ENCODE results near the gene SRA1. TPM values are rescaled to one million over a fixed set of nuclear protein-coding genes. Genes with fewer than 3 reads are reported as not detected.

The SRA1 gene
- total RNA-seq, 2 donors from 2014 or later = 24.6 to 27.9 TPM

GRCh38 chr5:140576776-140577201, 19.5 kb upstream of the SRA1 start:
- no peak for DNase-seq (ENCODE audit: low spot score)
- H3K27ac ChIP-seq = no peak overlapping the region
- H3K36me3 ChIP-seq = no peaks in the 10 kb centered on the region
- TF ChIP-seq CTCF (IDR thresholded peaks at IDR 0.05) = no peak
- H3K27me3 ChIP-seq = no peaks in the 10 kb centered on the region
- no peaks in the 10 kb centered on the region for H3K9me3 ChIP-seq
- peaks cover 0 to 13% of the 10 kb centered on the region in 2 donors for H3K4me1 ChIP-seq
- no peak overlapping the region for H3K4me3 ChIP-seq

GRCh38 chr5:140575309-140575708, 18.0 kb upstream of the SRA1 start:
- Histone ChIP-seq H3K4me3 (no peak overlapping the region), H3K27ac (no peak overlapping the region)
- TF ChIP-seq CTCF (IDR thresholded peaks at IDR 0.05) = peak in 1 of 2 donors; percentile 44

GRCh38 chr5:140574165-140574564, 16.9 kb upstream of the SRA1 start:
- peaks cover 0 to 39% of the 10 kb centered on the region in 2 donors for H3K4me1 ChIP-seq
- H3K27ac ChIP-seq = no peak overlapping the region

More at GRCh38 chr5:140575309-140575708, 18.0 kb upstream of the SRA1 start:
- Histone ChIP-seq H3K4me1 (peaks cover 0 to 27% of the 10 kb centered on the region in 2 donors), H3K36me3 (no peaks in the 10 kb centered on the region), H3K9me3 (no peaks in the 10 kb centered on the region), H3K27me3 (no peaks in the 10 kb centered on the region)
- DNase-seq (ENCODE audit: low spot score) = no peak

DNA sequence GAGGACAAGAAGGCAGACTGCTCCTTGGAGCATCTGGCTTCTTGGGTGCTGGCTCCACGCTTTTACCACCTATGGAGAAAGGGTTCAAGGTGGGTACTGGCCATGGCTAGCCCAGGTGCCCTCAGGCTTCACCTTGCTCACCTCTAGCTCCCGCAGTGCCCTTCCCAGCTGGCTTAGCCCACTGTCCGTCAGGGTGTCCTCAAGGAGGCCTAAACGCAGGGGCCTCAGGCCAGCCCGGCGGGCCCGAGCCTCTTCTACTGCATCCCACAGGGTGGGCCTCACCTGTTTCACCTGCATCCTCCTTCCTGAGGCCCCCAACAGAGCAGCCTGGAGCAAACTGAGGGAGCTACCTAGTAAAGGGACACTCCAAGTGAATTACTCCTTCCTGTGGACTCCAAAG, 16.4 kb upstream of the SRA1 start:
- Histone ChIP-seq H3K4me3 (no peak overlapping the region), H3K36me3 (no peaks in the 10 kb centered on the region), H3K4me1 (peaks cover 0 to 44% of the 10 kb centered on the region in 2 donors), H3K27ac (no peak overlapping the region), H3K27me3 (no peaks in the 10 kb centered on the region), H3K9me3 (no peaks in the 10 kb centered on the region)
- DNase-seq (ENCODE audit: low spot score) = no peak
- TF ChIP-seq CTCF (IDR thresholded peaks at IDR 0.05) = no peak

More at GRCh38 chr5:140574165-140574564, 16.9 kb upstream of the SRA1 start:
- H3K4me3 ChIP-seq = no peak overlapping the region
- H3K36me3 ChIP-seq = no peaks in the 10 kb centered on the region
- no peak for DNase-seq (ENCODE audit: low spot score)
- H3K9me3 ChIP-seq = no peaks in the 10 kb centered on the region
- H3K27me3 ChIP-seq = no peaks in the 10 kb centered on the region
- no peak for TF ChIP-seq CTCF (IDR thresholded peaks at IDR 0.05)

GRCh38 chr5:140571105-140571504, 13.8 kb upstream of the SRA1 start:
- Histone ChIP-seq H3K9me3 (no peaks in the 10 kb centered on the region), H3K27me3 (no peaks in the 10 kb centered on the region), H3K4me3 (no peak overlapping the region), H3K36me3 (peaks cover 20% of the 10 kb centered on the region), H3K27ac (peak overlapping the region; percentile 71 to 74), H3K4me1 (peaks cover 0 to 69% of the 10 kb centered on the region in 2 donors)
- no peak for TF ChIP-seq CTCF (IDR thresholded peaks at IDR 0.05)
- no peak for DNase-seq (ENCODE audit: low spot score)

- no peak overlapping the region for H3K4me3 ChIP-seq
- peak overlapping the region; percentile 71 to 74 for H3K27ac ChIP-seq
- peaks cover 20% of the 10 kb centered on the region for H3K36me3 ChIP-seq
- no peaks in the 10 kb centered on the region for H3K9me3 ChIP-seq
- H3K4me1 ChIP-seq = peaks cover 0 to 76% of the 10 kb centered on the region in 2 donors
- H3K27me3 ChIP-seq = no peaks in the 10 kb centered on the region
- TF ChIP-seq CTCF (IDR thresholded peaks at IDR 0.05) = no peak
- no peak for DNase-seq (ENCODE audit: low spot score)
Measured at GRCh38 chr5:140570488-140570887, 13.2 kb upstream of the SRA1 start.
